Trophoblast cell (in vitro differentiated cells and primary cell): ENCODE results near the gene CRABP2.

ENCODE experiments used
- DNase-seq, 2 donors: peaks; one replicate each; pipeline ENCODE4 v3.0.0-alpha.2; 2016
- H2AFZ ChIP-seq: 2 replicates; pipeline ENCODE4 v1.6.1; 2013; ENCODE audit warnings: low read length, moderate library complexity, mild to moderate bottlenecking; ENCODE audit not compliant: insufficient read depth, poor library complexity
- H2AK5ac ChIP-seq: 2 replicates; pipeline ENCODE4 v1.6.1; 2013; ENCODE audit warnings: mild to moderate bottlenecking, low read length
- H2BK120ac ChIP-seq: 2 replicates; pipeline ENCODE4 v1.6.1; 2013; ENCODE audit warnings: low read length, mild to moderate bottlenecking, moderate library complexity; ENCODE audit not compliant: insufficient read depth, poor library complexity
- H2BK12ac ChIP-seq: 2 replicates; pipeline ENCODE4 v1.6.1; 2013; ENCODE audit warnings: mild to moderate bottlenecking, low read length, moderate library complexity
- H2BK5ac ChIP-seq: 2 replicates; pipeline ENCODE4 v1.6.1; 2013; ENCODE audit warnings: low read length, low read depth, moderate library complexity, mild to moderate bottlenecking; ENCODE audit not compliant: poor library complexity
- H3K14ac ChIP-seq: 2 replicates; pipeline ENCODE4 v1.6.1; 2013; ENCODE audit warnings: mild to moderate bottlenecking, low read length
- H3K18ac ChIP-seq: 2 replicates; pipeline ENCODE4 v1.6.1; 2013; ENCODE audit warnings: mild to moderate bottlenecking, low read length
- H3K23ac ChIP-seq: 2 replicates; pipeline ENCODE4 v1.6.1; 2013; ENCODE audit warnings: low read length
- H3K27ac ChIP-seq: 2 replicates; pipeline ENCODE4 v1.5.1; 2013; ENCODE audit warnings: low read depth, mild to moderate bottlenecking, inconsistent platforms, low read length, moderate library complexity
- H3K27me3 ChIP-seq: 2 replicates; pipeline ENCODE4 v1.6.1; 2013; ENCODE audit warnings: inconsistent platforms, mild to moderate bottlenecking, low read length, moderate library complexity; ENCODE audit not compliant: insufficient read depth
- H3K36me3 ChIP-seq, 2 experiments: 1 replicate in 1 of 2; 2 replicates in 1 of 2; pipeline ENCODE4 v1.6.1; 2013; ENCODE audit warnings: low read length in 2 of 2, mild to moderate bottlenecking in 2 of 2, moderate library complexity in 1 of 2; ENCODE audit not compliant: insufficient read depth in 2 of 2, control insufficient read depth in 1 of 2
- H3K4ac ChIP-seq: 2 replicates; pipeline ENCODE4 v1.6.1; 2013; ENCODE audit warnings: low read depth, mild to moderate bottlenecking, low read length, moderate library complexity
- H3K4me1 ChIP-seq, 2 experiments: 1 replicate in 1 of 2; 2 replicates in 1 of 2; pipeline ENCODE4 v1.6.1; 2013; ENCODE audit warnings: low read length in 2 of 2, mild to moderate bottlenecking in 2 of 2, moderate library complexity in 1 of 2; ENCODE audit not compliant: insufficient read depth in 2 of 2, control insufficient read depth in 1 of 2
- H3K4me2 ChIP-seq: 2 replicates; pipeline ENCODE4 v1.6.1; 2013; ENCODE audit warnings: inconsistent platforms, mild to moderate bottlenecking, low read length, moderate library complexity
- H3K4me3 ChIP-seq: 2 replicates; pipeline ENCODE4 v1.5.1; 2013; ENCODE audit warnings: mild to moderate bottlenecking, low read depth, low read length, inconsistent platforms
- H3K79me1 ChIP-seq: one replicate; pipeline ENCODE4 v1.6.1; 2013; ENCODE audit warnings: low read length
- H3K79me2 ChIP-seq: 2 replicates; pipeline ENCODE4 v1.6.1; 2013; ENCODE audit warnings: low read length, mild to moderate bottlenecking; ENCODE audit not compliant: control insufficient read depth, insufficient read depth, poor library complexity
- H3K9ac ChIP-seq: 2 replicates; pipeline ENCODE4 v1.6.1; 2013; ENCODE audit warnings: mild to moderate bottlenecking, low read length
- H3K9me3 ChIP-seq: 2 replicates; pipeline ENCODE4 v1.6.1; 2013; ENCODE audit warnings: low read depth, mild to moderate bottlenecking, control low read depth, inconsistent platforms, low read length; ENCODE audit not compliant: insufficient read depth
- H4K12ac ChIP-seq: 2 replicates; pipeline ENCODE4 v1.6.1; 2013; ENCODE audit warnings: low read depth, mild to moderate bottlenecking, low read length, moderate library complexity
- H4K8ac ChIP-seq: 2 replicates; pipeline ENCODE4 v1.6.1; 2013; ENCODE audit warnings: low read depth, mild to moderate bottlenecking, low read length, moderate library complexity
- H4K91ac ChIP-seq: one replicate; pipeline ENCODE4 v1.6.1; 2013; ENCODE audit warnings: low read depth, mild to moderate bottlenecking, low read length, moderate library complexity
- WGBS: extraction: QIAGEN DNeasy Blood & Tissue Kit; methylation state at CpG from one replicate; pipeline ENCODE4 v1.1.7; 2013; ENCODE audit warnings: missing lambda C conversion rate; ENCODE audit not compliant: insufficient read length, insufficient coverage; ENCODE audit errors: extremely low coverage; 5-methylcytosine and 5-hydroxymethylcytosine counted together

CRABP2 gene

DNA sequence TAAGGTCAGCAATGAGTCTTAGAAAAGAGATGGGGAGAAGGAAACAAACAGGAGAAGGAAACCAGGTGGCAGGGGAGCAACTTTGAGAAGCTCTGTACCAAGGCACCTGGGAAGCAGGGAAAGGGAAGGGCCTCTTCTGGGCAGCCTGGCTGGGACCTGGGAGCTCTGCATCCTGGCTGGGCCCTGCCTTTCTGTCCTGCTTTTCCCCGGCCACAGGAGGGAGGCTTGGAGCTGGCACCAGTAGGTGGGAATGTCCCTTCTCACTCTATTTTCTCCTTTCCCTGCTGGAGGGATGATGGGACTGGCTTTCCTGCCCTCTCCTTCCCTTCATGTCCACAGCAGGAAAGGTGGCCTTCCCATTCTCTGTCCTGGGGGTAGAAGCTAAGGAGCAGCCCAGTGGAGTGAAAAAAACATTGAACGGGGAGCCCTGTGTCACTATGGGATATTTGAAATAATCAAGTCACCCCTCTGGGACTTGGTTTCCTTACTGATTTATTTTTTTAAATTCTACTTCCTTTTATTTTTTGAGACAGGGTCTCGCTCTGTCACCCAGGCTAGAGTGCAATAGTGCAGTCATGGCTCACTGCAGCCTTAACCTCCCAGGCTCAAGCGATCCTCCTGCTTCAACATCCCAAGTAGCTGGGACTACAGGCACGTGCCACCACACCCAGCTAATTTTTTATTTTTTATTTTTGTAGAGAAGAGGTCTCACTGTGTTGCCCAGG is 23.1 kb downstream of the CRABP2 start:
- no peak overlapping the region for H3K4me2 ChIP-seq
- H3K9ac ChIP-seq: no peak overlapping the region
- H3K18ac ChIP-seq: no peak overlapping the region
- H3K9me3 ChIP-seq: no peaks in the 10 kb centered on the region
- no peak overlapping the region for H3K27ac ChIP-seq
- no peaks in the 10 kb centered on the region for H3K79me2 ChIP-seq
- H4K91ac ChIP-seq: no peak overlapping the region
- H3K14ac ChIP-seq: no peak overlapping the region
- no peak overlapping the region for H2BK12ac ChIP-seq
- no peak overlapping the region for H2AFZ ChIP-seq
- peaks cover 2 to 6% of the 10 kb centered on the region in 2 experiments for H3K4me1 ChIP-seq
- no peak overlapping the region for H3K4ac ChIP-seq
- DNase-seq: no peak
- H3K23ac ChIP-seq: no peak overlapping the region
- WGBS: no CpG with 5 or more reads among the region's 5 CpGs
- no peaks in the 10 kb centered on the region for H3K27me3 ChIP-seq
- H3K36me3 ChIP-seq: no peaks in the 10 kb centered on the region
- H3K4me3 ChIP-seq: no peak overlapping the region
- peaks cover 4% of the 10 kb centered on the region for H3K79me1 ChIP-seq
- no peak overlapping the region for H2BK120ac ChIP-seq
- no peak overlapping the region for H4K8ac ChIP-seq
- H2AK5ac ChIP-seq: no peak overlapping the region
- H2BK5ac ChIP-seq: no peak overlapping the region
- H4K12ac ChIP-seq: no peak overlapping the region

DNA sequence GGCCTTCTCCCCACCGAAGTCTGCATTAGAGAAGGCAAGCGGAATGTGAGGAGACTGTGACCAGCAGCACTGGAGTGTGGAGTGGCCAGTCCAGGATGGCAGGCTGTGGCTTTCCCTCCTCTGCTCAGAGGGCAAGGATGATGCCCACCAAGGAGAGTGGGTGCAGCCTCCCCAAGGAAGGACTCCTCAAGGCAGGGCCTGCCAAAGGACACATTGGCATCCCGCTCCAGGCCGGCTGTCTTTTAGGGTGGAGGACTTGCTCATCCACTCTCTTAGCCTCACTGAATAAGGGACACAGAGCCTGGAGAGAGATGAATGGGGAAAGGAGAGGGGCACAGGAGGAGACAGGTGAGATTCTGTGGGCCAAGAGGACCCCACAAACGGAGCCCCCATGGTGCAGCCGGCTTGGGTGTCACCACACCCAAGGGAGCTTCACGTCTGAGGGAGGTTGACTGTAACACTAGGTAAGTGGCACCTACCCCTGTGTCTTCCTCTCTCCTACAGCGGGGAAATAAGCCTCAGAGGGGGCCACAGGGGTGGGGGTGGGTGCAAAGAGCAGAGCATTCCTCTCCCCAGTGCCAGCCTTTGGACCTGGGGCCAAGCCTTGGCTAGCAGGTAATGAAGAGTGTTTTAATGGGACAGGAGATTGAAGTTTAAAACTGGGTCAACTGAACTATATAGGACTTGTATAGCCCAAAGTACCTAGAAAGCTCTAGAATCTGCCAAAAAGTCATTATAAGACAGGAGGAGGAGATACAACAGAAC is 24.0 kb downstream of the CRABP2 start:
- Histone ChIP-seq H3K27me3 (no peaks in the 10 kb centered on the region), H3K9me3 (no peaks in the 10 kb centered on the region), H3K18ac (no peak overlapping the region), H4K8ac (no peak overlapping the region), H2AK5ac (no peak overlapping the region), H3K4me1 (peaks cover 2 to 11% of the 10 kb centered on the region in 2 experiments), H3K79me1 (peaks cover 12% of the 10 kb centered on the region), H2BK5ac (no peak overlapping the region), H3K36me3 (no peaks in the 10 kb centered on the region), H3K14ac (no peak overlapping the region), H2AFZ (no peak overlapping the region), H3K4me3 (peak overlapping the region; percentile 38), H4K12ac (no peak overlapping the region), H2BK120ac (no peak overlapping the region), H4K91ac (no peak overlapping the region), H3K4ac (no peak overlapping the region), H3K27ac (no peak overlapping the region), H3K23ac (no peak overlapping the region), H2BK12ac (no peak overlapping the region), H3K4me2 (no peak overlapping the region), H3K79me2 (peaks cover 7% of the 10 kb centered on the region), H3K9ac (peak overlapping the region; percentile 49)
- DNase-seq: no peak
- WGBS: no CpG with 5 or more reads among the region's 8 CpGs

DNA sequence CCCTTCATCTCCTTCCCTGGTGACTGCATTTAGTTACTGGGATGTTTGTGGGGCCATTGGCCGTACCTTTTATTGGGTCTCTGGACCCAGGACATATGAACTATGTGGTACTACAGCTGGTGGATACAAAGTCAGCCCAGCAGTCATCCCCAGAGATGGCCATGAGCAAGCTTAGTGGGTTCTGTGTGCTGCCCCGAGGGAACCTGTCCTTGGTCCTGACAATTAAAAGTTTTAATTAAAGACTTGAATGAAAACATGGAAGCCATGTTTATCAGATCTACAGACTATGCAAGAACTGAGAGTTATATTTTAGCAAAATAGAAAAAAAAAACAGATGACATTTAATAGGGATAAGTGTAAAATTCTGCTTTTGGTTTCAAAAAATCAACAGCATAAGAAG is 25.3 kb downstream of the CRABP2 start:
- Histone ChIP-seq H2AFZ (no peak overlapping the region), H3K79me1 (peaks cover 20% of the 10 kb centered on the region), H2BK120ac (no peak overlapping the region), H2AK5ac (no peak overlapping the region), H4K12ac (no peak overlapping the region), H3K36me3 (peaks cover 3 to 4% of the 10 kb centered on the region in 2 experiments), H3K18ac (no peak overlapping the region), H3K27me3 (no peaks in the 10 kb centered on the region), H3K27ac (no peak overlapping the region), H3K4me3 (no peak overlapping the region), H3K14ac (no peak overlapping the region), H3K9me3 (no peaks in the 10 kb centered on the region), H3K4me2 (no peak overlapping the region), H3K4ac (no peak overlapping the region), H3K9ac (no peak overlapping the region), H3K23ac (no peak overlapping the region), H2BK12ac (no peak overlapping the region), H2BK5ac (no peak overlapping the region), H4K91ac (no peak overlapping the region), H3K4me1 (peaks cover 8 to 15% of the 10 kb centered on the region in 2 experiments), H3K79me2 (peaks cover 20% of the 10 kb centered on the region), H4K8ac (no peak overlapping the region)
- WGBS: no CpG with 5 or more reads among the region's 2 CpGs
- DNase-seq: no peak

DNA sequence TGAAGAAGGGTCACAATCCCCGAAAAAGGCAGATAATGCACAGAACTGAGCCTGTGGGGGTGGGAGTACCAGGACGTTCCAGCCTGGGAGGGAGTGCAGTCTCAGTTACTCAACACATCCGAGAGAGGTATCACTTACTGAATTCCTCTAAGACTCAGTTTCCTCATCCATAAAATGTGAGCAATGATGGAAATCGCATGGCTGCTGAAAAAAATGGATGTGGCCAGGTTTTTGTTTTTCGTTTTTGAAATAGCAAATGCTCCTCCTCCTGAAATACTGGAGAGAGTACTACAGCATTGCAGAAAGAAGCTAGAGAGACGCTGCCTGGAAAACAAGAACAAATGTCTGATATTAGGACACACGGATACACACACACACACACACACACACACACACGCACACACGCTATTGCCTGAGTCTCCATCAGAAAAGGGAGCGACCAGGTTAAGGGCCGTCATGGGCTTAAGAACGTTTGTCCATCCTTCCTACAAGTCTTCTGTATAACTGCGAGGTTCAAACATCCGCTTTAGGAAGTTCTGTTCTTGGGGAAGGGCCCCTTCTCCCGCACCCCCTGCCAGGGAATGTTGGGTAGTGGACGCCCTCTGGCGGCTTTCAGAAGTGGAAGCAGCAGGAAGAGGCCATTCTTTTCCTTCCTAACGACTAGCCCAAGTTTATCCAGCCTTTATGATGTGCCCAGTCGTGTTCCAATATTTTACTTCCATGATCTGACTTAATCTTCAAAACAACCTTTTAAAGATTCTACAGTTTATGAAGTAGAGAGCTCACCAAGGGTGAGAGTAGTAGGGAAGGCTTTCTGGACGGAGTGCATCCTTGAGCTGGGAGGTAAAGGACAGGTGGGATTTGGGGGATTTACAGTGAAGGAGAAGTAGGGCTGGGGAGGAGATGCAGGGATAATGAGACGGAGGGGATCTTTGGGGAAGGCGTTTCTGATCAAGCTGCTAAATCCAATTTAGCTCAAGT is 27.5 kb downstream of the CRABP2 start:
- peak overlapping the region; percentile 72 for H2BK12ac ChIP-seq
- peak overlapping the region; percentile 34 for H4K8ac ChIP-seq
- H3K36me3 ChIP-seq: peaks cover 24 to 25% of the 10 kb centered on the region in 2 experiments
- H4K91ac ChIP-seq: peak overlapping the region; percentile 81
- H3K79me1 ChIP-seq: peaks cover 28% of the 10 kb centered on the region
- no peaks in the 10 kb centered on the region for H3K9me3 ChIP-seq
- no peak overlapping the region for H4K12ac ChIP-seq
- no peak overlapping the region for H3K9ac ChIP-seq
- peak in 1 of 2 donors; percentile 60 for DNase-seq
- no peak overlapping the region for H3K23ac ChIP-seq
- no peak overlapping the region for H3K14ac ChIP-seq
- no peak overlapping the region for H3K4me3 ChIP-seq
- peak overlapping the region; percentile 39 for H3K4ac ChIP-seq
- peak overlapping the region; percentile 57 for H2BK120ac ChIP-seq
- WGBS: no CpG with 5 or more reads among the region's 22 CpGs
- no peak overlapping the region for H3K18ac ChIP-seq
- peaks cover 21 to 35% of the 10 kb centered on the region in 2 experiments for H3K4me1 ChIP-seq
- peak overlapping the region; percentile 48 for H3K4me2 ChIP-seq
- H2AK5ac ChIP-seq: peak overlapping the region; percentile 80
- peak overlapping the region; percentile 28 for H2BK5ac ChIP-seq
- H3K27ac ChIP-seq: peak overlapping the region; percentile 54
- H2AFZ ChIP-seq: peak overlapping the region; percentile 69
- H3K79me2 ChIP-seq: peaks cover 26% of the 10 kb centered on the region
- no peaks in the 10 kb centered on the region for H3K27me3 ChIP-seq
